Measurements from ENCODE around the gene QSOX2.

QSOX2 gene

DNA sequence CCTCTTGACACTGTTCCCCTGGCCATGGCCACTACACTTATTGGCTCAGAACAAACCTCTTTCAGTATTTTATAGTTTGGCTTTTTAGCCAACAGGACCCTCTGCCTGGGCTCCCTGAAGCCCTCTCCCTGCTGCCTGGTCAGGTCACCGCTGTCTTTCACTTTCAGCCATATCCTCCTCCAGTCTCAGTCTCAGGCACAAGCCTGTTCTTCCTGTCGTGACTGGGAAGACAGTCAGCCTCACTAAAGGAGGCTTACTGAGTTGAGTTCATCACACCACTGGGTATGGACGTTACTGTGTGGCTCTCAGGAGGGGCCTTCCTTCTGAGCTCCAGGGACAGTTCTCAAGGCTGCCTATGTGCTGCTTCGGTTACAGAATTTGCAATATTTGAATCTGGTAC is 2.0 kb downstream of the QSOX2 start:
- H3K27ac ChIP-seq, result peak overlapping the region; percentile 29
- TF ChIP-seq, protein P1, sequence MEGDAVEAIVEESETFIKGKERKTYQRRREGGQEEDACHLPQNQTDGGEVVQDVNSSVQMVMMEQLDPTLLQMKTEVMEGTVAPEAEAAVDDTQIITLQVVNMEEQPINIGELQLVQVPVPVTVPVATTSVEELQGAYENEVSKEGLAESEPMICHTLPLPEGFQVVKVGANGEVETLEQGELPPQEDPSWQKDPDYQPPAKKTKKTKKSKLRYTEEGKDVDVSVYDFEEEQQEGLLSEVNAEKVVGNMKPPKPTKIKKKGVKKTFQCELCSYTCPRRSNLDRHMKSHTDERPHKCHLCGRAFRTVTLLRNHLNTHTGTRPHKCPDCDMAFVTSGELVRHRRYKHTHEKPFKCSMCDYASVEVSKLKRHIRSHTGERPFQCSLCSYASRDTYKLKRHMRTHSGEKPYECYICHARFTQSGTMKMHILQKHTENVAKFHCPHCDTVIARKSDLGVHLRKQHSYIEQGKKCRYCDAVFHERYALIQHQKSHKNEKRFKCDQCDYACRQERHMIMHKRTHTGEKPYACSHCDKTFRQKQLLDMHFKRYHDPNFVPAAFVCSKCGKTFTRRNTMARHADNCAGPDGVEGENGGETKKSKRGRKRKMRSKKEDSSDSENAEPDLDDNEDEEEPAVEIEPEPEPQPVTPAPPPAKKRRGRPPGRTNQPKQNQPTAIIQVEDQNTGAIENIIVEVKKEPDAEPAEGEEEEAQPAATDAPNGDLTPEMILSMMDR (IDR thresholded peaks at IDR 0.05; ENCODE audit: low read depth, low read length), result no peak
- no peak for DNase-seq
- no peak overlapping the region for H3K4me3 ChIP-seq (ENCODE audit: low read depth, low read length)
- H3K9me3 ChIP-seq (ENCODE audit: severe bottlenecking), result no peaks in the 10 kb centered on the region
- H3K36me3 ChIP-seq, result peaks cover 42% of the 10 kb centered on the region
- no peaks in the 10 kb centered on the region for H3K27me3 ChIP-seq (ENCODE audit: insufficient read depth, low read depth, severe bottlenecking)

GRCh38 chr9:136242918-136243525 is 2.6 kb downstream of the QSOX2 start:
- TF ChIP-seq, protein P1 (IDR thresholded peaks at IDR 0.05; ENCODE audit: low read depth, low read length), result peak; percentile 18; the same call in 1 of the 2 replicates
- no peak overlapping the region for H3K4me3 ChIP-seq (ENCODE audit: low read depth, low read length)
- no peaks in the 10 kb centered on the region for H3K9me3 ChIP-seq (ENCODE audit: severe bottlenecking)
- peaks cover 44% of the 10 kb centered on the region for H3K36me3 ChIP-seq
- H3K27ac ChIP-seq, result no peak overlapping the region
- DNase-seq, result no peak
- no peaks in the 10 kb centered on the region for H3K27me3 ChIP-seq (ENCODE audit: insufficient read depth, low read depth, severe bottlenecking)

- H3K27me3 ChIP-seq (ENCODE audit: insufficient read depth, low read depth, severe bottlenecking), result no peaks in the 10 kb centered on the region
- TF ChIP-seq, protein P1 (IDR thresholded peaks at IDR 0.05; ENCODE audit: low read depth, low read length), result no peak
- H3K9me3 ChIP-seq (ENCODE audit: severe bottlenecking), result no peaks in the 10 kb centered on the region
- H3K27ac ChIP-seq, result no peak overlapping the region
- peaks cover 48% of the 10 kb centered on the region for H3K36me3 ChIP-seq
- DNase-seq, result no peak
- no peak overlapping the region for H3K4me3 ChIP-seq (ENCODE audit: low read depth, low read length)
Measured at GRCh38 chr9:136242248-136242647, 3.4 kb downstream of the QSOX2 start.

DNA sequence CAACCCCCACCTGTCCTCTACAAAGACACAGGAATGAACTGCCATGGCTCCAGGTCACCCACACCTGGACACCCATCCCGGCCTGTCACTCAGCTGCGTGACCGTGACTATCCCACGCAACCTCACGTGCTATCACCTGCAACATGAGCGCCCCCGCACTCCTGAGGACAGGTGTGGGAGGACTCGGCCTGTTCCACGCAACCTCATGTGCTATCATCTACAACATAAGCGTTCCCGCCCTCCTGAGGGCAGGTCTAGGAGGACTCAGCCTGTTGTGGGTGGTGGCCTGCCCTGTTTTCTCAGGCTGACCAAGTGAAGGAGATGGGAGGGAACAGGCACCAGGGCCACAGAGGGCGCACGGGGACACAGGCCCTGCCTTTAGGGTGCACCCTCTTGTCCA is 4.1 kb downstream of the QSOX2 start:
- H3K27ac ChIP-seq, result no peak overlapping the region
- H3K4me3 ChIP-seq (ENCODE audit: low read depth, low read length), result no peak overlapping the region
- H3K27me3 ChIP-seq (ENCODE audit: insufficient read depth, low read depth, severe bottlenecking), result no peaks in the 10 kb centered on the region
- TF ChIP-seq, protein P1 (IDR thresholded peaks at IDR 0.05; ENCODE audit: low read depth, low read length), result no peak
- H3K36me3 ChIP-seq, result peaks cover 49% of the 10 kb centered on the region
- H3K9me3 ChIP-seq (ENCODE audit: severe bottlenecking), result no peaks in the 10 kb centered on the region
- no peak for DNase-seq

DNA sequence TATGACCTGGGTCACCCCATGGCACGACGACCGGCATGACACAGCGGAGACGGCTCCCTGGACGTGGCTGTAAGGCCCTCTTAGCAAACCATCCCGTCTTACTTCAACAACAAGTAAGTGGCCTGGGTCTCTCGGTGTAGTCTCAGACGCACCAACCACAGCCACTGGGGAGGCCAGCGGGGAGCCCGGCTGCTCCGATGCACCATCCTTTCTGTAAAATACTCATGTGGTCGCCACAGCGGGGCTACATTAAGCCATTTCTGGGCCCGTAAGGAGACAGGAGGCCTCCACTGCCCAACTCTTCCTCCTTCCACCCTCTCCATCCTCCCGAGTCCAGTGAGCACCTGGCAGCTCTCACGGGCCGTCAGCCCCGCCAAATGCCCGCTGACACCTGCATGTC is 4.7 kb downstream of the QSOX2 start:
- Histone ChIP-seq H3K27ac (no peak overlapping the region), H3K4me3 (ENCODE audit: low read depth, low read length) (no peak overlapping the region), H3K36me3 (peaks cover 55% of the 10 kb centered on the region), H3K9me3 (ENCODE audit: severe bottlenecking) (no peaks in the 10 kb centered on the region), H3K27me3 (ENCODE audit: insufficient read depth, low read depth, severe bottlenecking) (no peaks in the 10 kb centered on the region)
- TF ChIP-seq, protein P1 (IDR thresholded peaks at IDR 0.05; ENCODE audit: low read depth, low read length), result no peak
- DNase-seq, result no peak

DNA sequence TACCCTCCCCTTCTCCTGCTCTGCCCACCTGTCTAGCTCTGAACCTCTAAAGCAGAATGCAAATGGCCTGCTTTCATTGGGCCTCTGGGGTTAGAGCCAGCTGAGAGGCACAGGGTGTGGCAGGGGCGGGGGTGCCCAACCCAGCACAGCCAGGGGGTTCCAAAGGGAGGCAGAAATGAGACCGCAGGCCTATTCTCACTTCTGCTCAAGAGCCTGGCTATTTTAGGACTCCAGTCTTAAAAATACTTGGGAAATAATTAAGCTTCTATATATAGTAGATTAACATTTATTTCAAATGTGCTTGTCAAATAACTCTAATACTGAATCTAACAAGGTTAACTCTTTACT is 5.7 kb downstream of the QSOX2 start:
- H3K4me3 ChIP-seq (ENCODE audit: low read depth, low read length), result no peak overlapping the region
- no peak for DNase-seq
- H3K27ac ChIP-seq, result no peak overlapping the region
- H3K9me3 ChIP-seq (ENCODE audit: severe bottlenecking), result no peaks in the 10 kb centered on the region
- H3K27me3 ChIP-seq (ENCODE audit: insufficient read depth, low read depth, severe bottlenecking), result no peaks in the 10 kb centered on the region
- H3K36me3 ChIP-seq, result peaks cover 65% of the 10 kb centered on the region
- TF ChIP-seq, protein P1 (IDR thresholded peaks at IDR 0.05; ENCODE audit: low read depth, low read length), result no peak

Measured in WERI-Rb-1 (cell line).